DMS114 treated with DMSO at 0.1 percent for 48 hours (cell line): ENCODE measurements around the gene WBP1L.
"Not testable (repeated sequence)": the region's sequence is repeated elsewhere in the genome, so short reads cannot be mapped to it uniquely, and the experiment has no call there.

ENCODE experiments used
- DNase-seq: peaks from one replicate; lab custom pipeline; 2025; ENCODE audit not compliant: unreplicated experiment; lab: John Stamatoyannopoulos, UW

The WBP1L gene

GRCh38 chr10:102743588-102744373 lies at the start of gene WBP1L:
Gene WBP1L, plus strand, starts transcription at chr10:102743948. Its CDS starts 106 bp downstream, at chr10:102744054.
- DNase-seq, result peak; percentile 100

GRCh38 chr10:102695401-102695800 lies 48.3 kb upstream of the WBP1L start:
- DNase-seq, result not testable (repeated sequence)

- no peak for DNase-seq
Observed at GRCh38 chr10:102696736-102697135, 47.0 kb upstream of the WBP1L start.

- DNase-seq, result no peak
Observed at GRCh38 chr10:102698894-102699293, 44.9 kb upstream of the WBP1L start.

- DNase-seq, result no peak
Observed at GRCh38 chr10:102701272-102701671, 42.5 kb upstream of the WBP1L start.

- no peak for DNase-seq
Observed at GRCh38 chr10:102701796-102702195, 42.0 kb upstream of the WBP1L start.

- DNase-seq, result no peak
Observed at GRCh38 chr10:102702742-102703141, 41.0 kb upstream of the WBP1L start.

- no peak for DNase-seq
Observed at GRCh38 chr10:102704915-102705314, 38.8 kb upstream of the WBP1L start.

GRCh38 chr10:102705531-102705930 lies 38.2 kb upstream of the WBP1L start:
- no peak for DNase-seq

- DNase-seq, result no peak
Observed at GRCh38 chr10:102710609-102711008, 33.1 kb upstream of the WBP1L start.

GRCh38 chr10:102712089-102712488 lies 31.7 kb upstream of the WBP1L start:
- DNase-seq, result no peak

GRCh38 chr10:102712843-102713538 lies 30.8 kb upstream of the WBP1L start:
- DNase-seq, result peak; percentile 76

GRCh38 chr10:102713539-102713813 lies 30.3 kb upstream of the WBP1L start:
- DNase-seq, result no peak

- peak; percentile 96 for DNase-seq
Observed at GRCh38 chr10:102713814-102714620, 29.7 kb upstream of the WBP1L start, which contains the start of gene ARL3. Gene ARL3, minus strand, starts transcription at chr10:102714397. Its CDS starts 122 bp downstream, at chr10:102714275.

- DNase-seq, result no peak
Observed at GRCh38 chr10:102714621-102715455, 28.9 kb upstream of the WBP1L start, which contains the start of gene SFXN2. Gene SFXN2, plus strand, starts transcription at chr10:102714636. Its CDS starts 12,001 bp downstream, at chr10:102726637.

GRCh38 chr10:102715880-102716279 lies 27.9 kb upstream of the WBP1L start:
- DNase-seq, result no peak

- DNase-seq, result not testable (repeated sequence)
Observed at GRCh38 chr10:102716900-102717565, 26.7 kb upstream of the WBP1L start.

GRCh38 chr10:102718220-102718619 lies 25.5 kb upstream of the WBP1L start:
- no peak for DNase-seq

GRCh38 chr10:102720337-102720736 lies 23.4 kb upstream of the WBP1L start:
- DNase-seq, result no peak

- DNase-seq, result no peak
Observed at GRCh38 chr10:102720775-102721301, 22.9 kb upstream of the WBP1L start.
